GM21528 (cell line): Measurements from ENCODE around the gene MCUR1.
"Not testable (repeated sequence)": the region's sequence is repeated elsewhere in the genome, so short reads cannot be mapped to it uniquely, and the experiment has no call there.

ENCODE experiments used
- ATAC-seq: cut with Tn5 transposase; IDR thresholded peaks from one replicate; pipeline ENCODE4 v1.9.1; 2021; ENCODE audit warnings: mild to moderate bottlenecking, moderate library complexity; ENCODE audit not compliant: unreplicated experiment, low FRiP score

Gene MCUR1, protein sequence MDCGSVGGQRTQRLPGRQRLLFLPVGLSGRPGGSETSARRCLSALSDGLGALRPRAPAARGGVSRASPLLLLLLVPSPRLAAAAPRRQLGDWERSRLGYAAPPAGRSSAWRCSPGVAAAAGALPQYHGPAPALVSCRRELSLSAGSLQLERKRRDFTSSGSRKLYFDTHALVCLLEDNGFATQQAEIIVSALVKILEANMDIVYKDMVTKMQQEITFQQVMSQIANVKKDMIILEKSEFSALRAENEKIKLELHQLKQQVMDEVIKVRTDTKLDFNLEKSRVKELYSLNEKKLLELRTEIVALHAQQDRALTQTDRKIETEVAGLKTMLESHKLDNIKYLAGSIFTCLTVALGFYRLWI

DNA sequence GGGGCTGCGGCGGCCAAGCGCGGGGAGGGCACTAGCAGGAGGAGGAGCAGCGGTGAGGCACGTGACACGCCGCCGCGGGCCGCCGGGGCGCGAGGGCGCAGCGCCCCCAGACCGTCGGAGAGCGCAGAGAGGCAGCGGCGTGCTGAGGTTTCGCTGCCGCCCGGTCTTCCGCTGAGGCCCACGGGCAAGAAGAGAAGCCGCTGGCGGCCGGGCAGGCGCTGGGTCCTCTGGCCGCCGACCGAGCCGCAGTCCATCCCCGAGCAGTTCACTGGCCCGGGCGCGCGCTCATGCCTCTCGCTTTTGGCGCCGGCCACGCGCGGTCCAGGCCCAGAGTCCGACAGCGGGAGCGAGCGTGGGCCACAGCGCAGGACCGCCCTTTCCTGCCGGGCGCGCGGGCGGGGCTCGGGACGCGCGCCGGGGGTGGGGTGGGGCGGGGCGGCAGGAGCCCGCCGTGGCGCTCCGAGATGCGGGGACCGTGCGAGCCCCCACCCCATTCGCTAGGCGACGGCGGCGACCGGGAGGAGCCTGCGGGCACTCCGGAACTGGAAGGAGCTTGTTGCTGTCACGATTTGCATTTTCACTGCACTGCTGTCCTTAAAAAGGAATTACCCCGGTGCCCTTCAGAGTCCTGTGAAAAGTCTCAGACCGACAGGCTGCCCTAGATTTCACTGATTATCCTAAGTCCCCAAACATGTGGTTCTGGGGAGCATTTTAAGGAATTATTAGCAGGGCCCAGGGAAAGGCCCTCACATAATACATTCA, at the start of gene MCUR1:
Gene MCUR1 (minus strand): TSS at position 382 of the 762 bp plus-strand sequence. CDS start 128 bp downstream, at position 254.
- ATAC-seq, result peak; percentile 86

DNA sequence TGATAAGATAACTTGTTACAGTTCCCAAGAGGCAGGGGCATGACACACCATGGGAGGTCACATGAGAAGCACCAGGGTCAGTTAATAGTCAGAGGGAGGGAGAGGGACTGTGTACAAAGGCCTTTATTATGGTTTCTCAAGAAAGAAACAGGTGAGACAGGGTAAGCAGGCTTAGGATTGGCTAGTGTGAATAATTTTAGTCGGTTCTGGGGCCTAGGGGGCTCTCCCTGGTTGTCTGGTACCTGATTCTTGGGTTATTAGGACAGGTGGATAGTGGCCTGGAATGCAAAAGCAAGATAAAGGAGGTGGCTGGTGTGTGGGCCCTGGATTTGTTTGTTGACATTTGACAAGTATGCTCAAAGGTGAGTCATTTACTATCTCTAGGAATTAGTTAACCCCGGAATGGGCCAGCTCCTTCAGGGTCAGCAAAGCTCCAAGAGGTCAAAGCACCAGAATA, 49.4 kb upstream of the MCUR1 start:
- ATAC-seq, result no peak

- not testable (repeated sequence) for ATAC-seq
Observed at GRCh38 chr6:13860556-13861185, 46.3 kb upstream of the MCUR1 start.

DNA sequence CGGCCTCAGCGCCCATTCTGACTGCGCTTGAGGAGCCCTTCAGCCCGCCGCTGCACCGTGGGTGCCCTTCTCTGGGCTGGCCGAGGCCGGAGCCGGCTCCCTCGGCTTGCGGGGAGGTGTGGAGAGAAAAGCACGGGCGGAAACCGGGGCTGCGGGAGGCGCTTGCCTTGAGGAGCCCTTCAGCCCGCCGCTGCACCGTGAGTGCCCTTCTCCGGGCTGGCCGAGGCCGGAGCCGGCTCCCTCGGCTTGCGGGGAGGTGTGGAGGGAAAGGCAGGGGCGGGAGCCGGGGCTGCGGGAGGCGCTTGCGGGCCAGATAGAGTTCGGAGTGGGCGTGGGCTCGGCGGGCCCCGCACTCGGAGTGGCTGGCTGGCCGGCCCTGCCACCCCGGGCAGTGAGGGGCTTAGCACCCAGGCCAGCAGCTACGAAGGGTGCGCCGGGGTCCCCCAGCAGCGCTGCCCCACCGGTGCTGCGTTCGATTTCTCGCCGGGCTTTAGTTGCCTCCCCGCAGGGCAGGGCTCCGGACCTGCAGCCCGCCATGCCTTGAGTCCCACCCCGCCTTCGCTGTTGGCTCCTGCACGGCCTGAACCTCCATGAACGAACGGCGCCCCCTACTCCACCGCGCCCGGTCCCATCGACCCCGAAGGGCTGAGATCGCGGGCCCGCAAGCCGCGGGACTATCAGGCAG, 45.7 kb upstream of the MCUR1 start:
- no peak for ATAC-seq

GRCh38 chr6:13854716-13855250, 40.4 kb upstream of the MCUR1 start:
- no peak for ATAC-seq

DNA sequence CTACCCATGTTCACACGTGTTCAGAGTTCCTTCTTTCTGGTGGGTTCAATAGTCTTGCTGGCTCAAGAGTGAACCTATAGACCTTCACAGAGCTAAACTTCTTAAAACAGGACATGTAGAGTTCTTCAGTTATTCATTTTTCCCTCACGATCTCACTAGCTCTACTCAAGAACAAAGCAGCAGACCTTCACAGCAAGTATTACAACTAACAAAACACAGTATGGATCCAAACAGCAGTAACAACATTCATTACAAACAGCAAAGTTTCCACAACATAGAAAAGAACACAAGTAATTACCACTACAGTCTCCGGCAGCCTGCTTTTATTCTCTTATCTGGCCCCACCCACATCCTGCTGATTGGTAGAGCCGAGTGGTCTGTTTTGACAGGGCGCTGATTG, 39.5 kb upstream of the MCUR1 start:
- ATAC-seq, result no peak

GRCh38 chr6:13851803-13852202, 37.4 kb upstream of the MCUR1 start:
- no peak for ATAC-seq

GRCh38 chr6:13851330-13851729, 37.0 kb upstream of the MCUR1 start:
- ATAC-seq, result no peak

DNA sequence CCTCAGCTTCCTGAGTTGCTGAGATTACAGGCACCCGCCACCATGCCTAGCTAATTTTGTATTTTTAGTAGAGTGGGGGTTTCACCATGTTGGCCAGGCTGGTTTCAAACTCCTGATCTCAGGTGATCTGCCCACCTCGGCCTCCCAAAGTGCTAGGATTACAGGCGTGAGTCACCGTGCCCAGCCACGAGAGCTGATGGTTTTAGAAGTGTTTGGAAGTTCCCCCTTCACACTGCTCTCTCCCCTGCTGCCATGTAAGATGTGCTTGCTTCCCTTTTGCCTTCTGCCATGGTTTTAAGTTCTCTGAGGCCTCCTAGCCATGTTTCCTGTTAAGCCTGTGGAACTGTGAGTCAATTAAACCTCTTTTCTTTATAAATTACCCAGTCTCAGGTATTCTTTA, 36.3 kb upstream of the MCUR1 start:
- not testable (repeated sequence) for ATAC-seq

- no peak for ATAC-seq
Observed at GRCh38 chr6:13848522-13849150, 34.3 kb upstream of the MCUR1 start.

DNA sequence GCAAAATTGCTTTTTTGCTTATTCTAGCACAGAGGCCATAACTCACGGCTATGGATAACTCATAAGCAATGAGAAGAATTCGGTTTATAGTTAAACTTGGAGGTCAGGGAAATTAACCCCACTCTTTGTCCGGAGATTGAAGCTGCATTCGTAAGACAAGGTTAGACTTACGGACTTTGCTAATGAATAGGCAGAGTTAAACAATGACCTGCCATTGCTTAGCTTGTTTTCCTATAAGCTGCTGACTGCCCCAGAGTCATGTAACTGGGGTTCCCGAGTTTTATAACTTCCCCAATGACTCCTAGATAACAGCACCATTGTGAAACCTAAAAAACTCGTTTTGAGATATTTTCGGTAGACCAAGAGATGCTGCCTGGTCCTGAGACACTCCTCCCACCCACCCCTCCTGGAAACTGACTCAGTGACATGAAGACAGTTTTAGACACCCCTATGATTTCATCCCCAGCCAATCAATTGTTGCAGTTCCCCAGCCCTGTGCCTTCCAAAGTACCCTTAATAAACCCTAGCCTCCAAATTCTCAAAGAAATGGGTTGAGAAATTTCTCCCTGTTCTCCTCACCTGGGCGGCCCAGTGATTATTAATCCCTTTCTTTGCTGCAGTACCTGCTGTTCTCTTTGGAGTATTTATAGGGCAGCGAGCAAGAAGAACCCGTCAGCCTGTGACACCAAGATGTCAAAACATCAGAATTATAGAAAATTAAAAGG, 33.1 kb upstream of the MCUR1 start:
- no peak for ATAC-seq

- ATAC-seq, result no peak
Observed at GRCh38 chr6:13846841-13847240, 32.5 kb upstream of the MCUR1 start.

GRCh38 chr6:13841936-13842335, 27.6 kb upstream of the MCUR1 start:
- ATAC-seq, result no peak

DNA sequence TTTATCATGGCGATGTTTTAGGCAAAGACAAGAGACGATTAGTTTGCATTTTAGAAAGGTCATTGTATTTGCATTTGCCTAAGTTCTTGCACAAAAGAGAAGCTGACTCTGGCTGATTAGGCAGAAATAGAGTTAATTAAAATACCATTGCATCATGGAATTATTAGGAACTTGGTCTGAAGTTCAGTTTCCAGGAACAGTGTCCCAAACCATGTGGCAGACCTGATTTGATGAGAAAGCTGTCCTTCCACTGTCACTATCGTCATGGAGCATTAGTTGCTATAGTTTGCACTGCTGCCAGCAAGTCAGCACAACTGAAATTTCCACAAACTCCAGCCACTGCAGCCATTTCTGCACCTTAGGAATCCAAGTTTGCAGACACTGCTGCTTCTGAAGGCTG, 24.3 kb upstream of the MCUR1 start:
- no peak for ATAC-seq

DNA sequence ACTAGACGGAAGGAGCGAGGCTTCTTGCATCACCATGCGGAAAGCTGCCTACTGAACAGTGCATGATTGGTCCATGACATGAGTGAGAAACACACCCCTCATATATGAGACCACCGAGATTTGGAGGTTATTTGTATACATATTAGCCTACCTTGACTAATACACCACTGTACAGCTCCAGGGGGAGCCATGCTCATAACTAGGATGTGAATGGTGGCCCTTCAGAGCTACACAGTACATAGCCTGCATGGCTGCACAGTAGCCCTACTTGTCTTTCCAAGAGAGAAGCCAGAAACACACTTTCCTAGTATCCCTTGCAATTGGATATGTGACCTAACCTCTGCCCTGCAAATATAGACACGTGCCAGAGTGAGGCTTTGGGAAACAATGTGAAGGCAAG, 21.8 kb upstream of the MCUR1 start:
- no peak for ATAC-seq

- no peak for ATAC-seq
Observed at GRCh38 chr6:13834790-13835189, 20.4 kb upstream of the MCUR1 start.

DNA sequence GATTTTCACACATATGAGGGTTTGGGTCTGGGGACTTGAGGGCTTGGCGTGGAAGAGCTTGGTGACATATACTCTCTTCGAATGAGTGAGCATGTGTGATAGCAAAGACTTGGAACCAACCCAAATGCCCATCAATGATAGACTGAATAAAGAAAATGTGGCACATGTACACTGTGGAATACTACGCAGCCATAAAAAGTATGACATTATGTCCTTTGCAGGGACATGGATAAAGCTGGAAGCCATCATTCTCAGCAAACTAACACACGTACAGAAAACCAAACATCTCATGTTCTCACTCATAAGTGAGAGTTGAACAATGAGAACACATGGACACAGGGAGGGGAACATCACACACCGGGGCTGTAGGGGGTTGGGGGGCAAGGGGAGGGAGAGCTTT, 19.7 kb upstream of the MCUR1 start:
- ATAC-seq, result not testable (repeated sequence)

DNA sequence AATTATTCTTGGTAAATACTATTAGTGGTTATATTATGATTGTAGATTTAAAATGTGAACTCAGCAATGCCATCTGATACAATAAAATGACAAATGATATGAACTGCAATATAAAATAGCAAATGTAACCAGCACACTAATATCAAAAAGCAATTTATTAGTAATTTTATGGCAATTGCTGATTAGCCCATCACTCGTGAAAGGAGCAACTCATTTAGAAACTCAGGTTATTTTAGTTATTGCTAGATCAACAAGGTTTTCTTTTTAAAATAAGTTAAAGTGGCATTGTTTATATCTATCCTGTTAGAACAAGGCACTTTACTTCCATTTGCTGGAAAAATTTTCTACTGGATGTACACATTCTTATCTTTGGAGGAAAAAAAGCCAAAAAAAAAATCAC, 18.4 kb upstream of the MCUR1 start:
- ATAC-seq, result no peak

- peak; percentile 54 for ATAC-seq
Observed at GRCh38 chr6:13831615-13832014, 17.3 kb upstream of the MCUR1 start.
